HL-60 (cell line): ENCODE results near the gene DENND1A.

Experiments used
- GABPA ChIP-seq: IDR thresholded peaks from 2 replicates; pipeline ENCODE4 v1.6.1; 2012; ENCODE audit warnings: low read depth
- POLR2AphosphoS5 ChIP-seq: IDR thresholded peaks from 2 replicates; pipeline ENCODE4 v1.6.1; 2012; ENCODE audit warnings: low read depth
- REST ChIP-seq: IDR thresholded peaks from 2 replicates; pipeline ENCODE4 v1.6.1; 2012; ENCODE audit warnings: low read depth; ENCODE audit not compliant: insufficient replicate concordance
- SPI1 ChIP-seq: IDR thresholded peaks from 2 replicates; pipeline ENCODE4 v1.6.1; 2012; ENCODE audit warnings: low read depth, mild to moderate bottlenecking, borderline replicate concordance
- TF ChIP-seq, protein P1 (sequence below): IDR thresholded peaks from one replicate; pipeline ENCODE4 v1.5.1; 2011; ENCODE audit warnings: low read length, control low read depth, inconsistent platforms; ENCODE audit not compliant: insufficient read depth

- TF ChIP-seq, protein P1, sequence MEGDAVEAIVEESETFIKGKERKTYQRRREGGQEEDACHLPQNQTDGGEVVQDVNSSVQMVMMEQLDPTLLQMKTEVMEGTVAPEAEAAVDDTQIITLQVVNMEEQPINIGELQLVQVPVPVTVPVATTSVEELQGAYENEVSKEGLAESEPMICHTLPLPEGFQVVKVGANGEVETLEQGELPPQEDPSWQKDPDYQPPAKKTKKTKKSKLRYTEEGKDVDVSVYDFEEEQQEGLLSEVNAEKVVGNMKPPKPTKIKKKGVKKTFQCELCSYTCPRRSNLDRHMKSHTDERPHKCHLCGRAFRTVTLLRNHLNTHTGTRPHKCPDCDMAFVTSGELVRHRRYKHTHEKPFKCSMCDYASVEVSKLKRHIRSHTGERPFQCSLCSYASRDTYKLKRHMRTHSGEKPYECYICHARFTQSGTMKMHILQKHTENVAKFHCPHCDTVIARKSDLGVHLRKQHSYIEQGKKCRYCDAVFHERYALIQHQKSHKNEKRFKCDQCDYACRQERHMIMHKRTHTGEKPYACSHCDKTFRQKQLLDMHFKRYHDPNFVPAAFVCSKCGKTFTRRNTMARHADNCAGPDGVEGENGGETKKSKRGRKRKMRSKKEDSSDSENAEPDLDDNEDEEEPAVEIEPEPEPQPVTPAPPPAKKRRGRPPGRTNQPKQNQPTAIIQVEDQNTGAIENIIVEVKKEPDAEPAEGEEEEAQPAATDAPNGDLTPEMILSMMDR, result no peak
- no peak for TF ChIP-seq REST
- no peak for TF ChIP-seq POLR2AphosphoS5
- no peak for TF ChIP-seq SPI1
- no peak for TF ChIP-seq GABPA
These were observed 184.5 kb downstream of the DENND1A start for GRCh38 chr9:123745451-123745850.
